HG03175 (cell line): ENCODE measurements around the gene ARID5B.

ENCODE experiments used
- ATAC-seq: cut with Tn5 transposase; IDR thresholded peaks from one replicate; pipeline ENCODE4 v1.9.1; 2021; ENCODE audit warnings: mild to moderate bottlenecking, moderate library complexity; ENCODE audit not compliant: unreplicated experiment

The ARID5B gene

GRCh38 chr10:62047228-62047892, 145.9 kb downstream of the ARID5B start:
- no peak for ATAC-seq

DNA sequence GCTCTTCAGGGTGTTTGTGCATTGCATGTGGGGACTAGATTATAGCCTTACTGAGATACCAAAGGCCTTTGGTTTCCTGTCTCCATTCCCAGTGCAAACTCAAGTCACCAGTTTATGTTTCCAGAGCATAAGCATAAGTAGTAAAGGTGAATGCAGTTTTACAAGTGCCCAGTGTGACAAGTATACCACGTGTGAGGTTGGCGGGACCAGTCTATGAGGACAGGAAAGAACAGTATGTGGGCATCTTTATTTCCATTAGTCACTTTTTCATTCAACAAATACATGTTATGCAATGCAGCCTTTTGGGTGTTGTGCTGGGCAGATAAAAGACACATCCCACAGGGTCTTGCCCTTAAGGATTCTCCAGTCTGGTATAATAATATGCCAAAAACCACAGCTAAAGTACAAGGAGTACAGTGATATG, 146.5 kb downstream of the ARID5B start:
- no peak for ATAC-seq

- no peak for ATAC-seq
Measured at GRCh38 chr10:62048470-62048869, 147.0 kb downstream of the ARID5B start.

- ATAC-seq, result no peak
Measured at GRCh38 chr10:62048919-62049623, 147.6 kb downstream of the ARID5B start.

- ATAC-seq, result no peak
Measured at GRCh38 chr10:62049624-62050345, 148.3 kb downstream of the ARID5B start.

- no peak for ATAC-seq
Measured at GRCh38 chr10:62050346-62050892, 148.9 kb downstream of the ARID5B start.

GRCh38 chr10:62050893-62051433, 149.5 kb downstream of the ARID5B start:
- ATAC-seq, result peak; percentile 44

DNA sequence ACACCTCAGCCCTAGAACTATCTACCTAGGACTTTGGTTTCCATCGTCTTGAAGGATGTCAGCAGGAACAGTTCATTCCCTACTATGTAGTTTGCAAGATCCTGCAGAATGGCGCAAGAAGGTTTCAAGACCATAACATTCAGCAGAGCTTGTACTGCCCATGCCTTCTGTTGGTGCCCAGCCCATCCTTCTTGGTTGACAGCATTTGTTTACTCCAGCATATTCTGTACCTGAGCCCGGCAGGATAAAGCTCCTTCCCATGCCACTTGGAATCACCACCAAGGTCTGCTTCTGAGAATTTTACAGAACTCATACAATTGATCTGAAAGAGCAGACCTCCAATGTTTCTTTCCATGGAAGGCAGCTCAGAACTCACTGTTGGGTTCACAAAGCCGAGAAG, 150.8 kb downstream of the ARID5B start:
- no peak for ATAC-seq

GRCh38 chr10:62053860-62054259, 152.4 kb downstream of the ARID5B start:
- no peak for ATAC-seq

DNA sequence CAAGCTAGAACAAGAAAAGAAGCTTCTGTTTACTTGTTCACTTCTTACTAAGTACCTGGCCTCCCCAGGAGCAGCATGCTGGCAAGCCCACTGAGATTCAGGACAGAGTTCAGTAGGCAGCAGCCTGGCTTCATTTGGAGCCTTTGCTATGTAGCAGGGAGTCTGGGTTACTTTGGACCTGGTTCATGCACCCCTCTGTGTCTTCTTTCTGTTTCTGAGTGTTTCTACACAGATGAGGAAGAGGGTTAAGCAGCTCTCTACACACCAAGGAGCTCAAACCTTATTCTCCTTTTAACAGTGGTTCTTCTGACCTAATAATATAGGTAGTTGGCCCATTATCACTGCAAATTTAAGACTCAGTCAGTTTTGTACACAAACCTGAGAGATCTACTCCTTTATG, 152.9 kb downstream of the ARID5B start:
- ATAC-seq, result peak; percentile 36

GRCh38 chr10:62054830-62055229, 153.3 kb downstream of the ARID5B start:
- peak; percentile 22 for ATAC-seq

DNA sequence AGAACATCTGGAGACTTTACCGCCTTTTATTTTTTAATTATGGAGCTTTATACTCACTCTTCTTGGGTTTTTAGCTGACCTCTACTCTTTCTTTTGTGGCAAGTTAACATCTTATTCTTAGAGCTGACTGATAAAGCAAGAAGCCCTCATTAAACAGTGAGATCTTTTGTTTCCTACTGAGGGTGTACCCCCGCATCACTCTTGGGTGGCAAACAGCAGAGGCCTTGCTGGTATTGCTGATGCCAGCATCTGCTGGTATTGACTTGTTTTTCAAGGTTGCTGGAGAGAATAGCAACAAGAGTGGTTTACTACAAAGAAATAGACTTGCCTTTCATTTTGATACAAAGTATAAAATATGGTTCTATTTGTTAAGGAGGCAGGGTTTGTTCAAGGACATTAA, 154.7 kb downstream of the ARID5B start:
- ATAC-seq, result no peak

GRCh38 chr10:62056698-62057097, 155.2 kb downstream of the ARID5B start:
- no peak for ATAC-seq

- ATAC-seq, result no peak
Measured at GRCh38 chr10:62057359-62057758, 155.9 kb downstream of the ARID5B start.

DNA sequence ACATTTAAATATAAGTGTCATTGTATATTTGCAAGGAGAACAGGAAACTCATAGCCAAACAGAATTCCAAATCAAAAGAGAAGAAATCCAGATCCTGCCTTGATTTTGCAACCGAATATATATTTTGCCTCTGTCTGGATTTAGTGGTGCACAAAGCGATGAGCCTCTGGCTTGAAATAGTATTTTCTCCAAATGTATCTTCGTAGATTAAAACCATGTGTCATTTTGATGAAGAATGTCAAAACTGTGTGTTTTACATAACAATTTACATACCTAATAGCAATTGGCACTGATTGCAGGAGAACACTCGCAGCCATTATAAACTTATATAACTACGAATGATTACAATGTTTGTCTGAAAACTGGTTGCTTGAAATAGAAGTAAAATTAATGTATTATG, 156.4 kb downstream of the ARID5B start:
- ATAC-seq, result no peak

GRCh38 chr10:62058476-62058875, 157.0 kb downstream of the ARID5B start:
- ATAC-seq, result no peak

DNA sequence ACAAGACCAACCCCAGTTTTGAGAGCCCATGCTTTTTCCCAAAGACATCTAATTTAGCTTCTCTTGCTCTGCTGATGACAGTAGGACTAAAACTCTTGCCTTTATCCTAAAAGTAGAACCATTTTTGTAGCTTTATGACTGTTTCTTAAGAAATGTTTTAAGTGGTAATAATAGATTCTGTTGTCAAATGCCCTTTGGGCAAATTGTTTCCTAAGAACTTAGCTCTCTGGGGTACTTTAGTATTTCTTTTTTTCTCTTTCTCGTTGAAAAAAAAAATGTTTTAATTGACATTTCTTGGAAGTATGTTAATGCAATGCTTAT, 157.4 kb downstream of the ARID5B start:
- no peak for ATAC-seq

DNA sequence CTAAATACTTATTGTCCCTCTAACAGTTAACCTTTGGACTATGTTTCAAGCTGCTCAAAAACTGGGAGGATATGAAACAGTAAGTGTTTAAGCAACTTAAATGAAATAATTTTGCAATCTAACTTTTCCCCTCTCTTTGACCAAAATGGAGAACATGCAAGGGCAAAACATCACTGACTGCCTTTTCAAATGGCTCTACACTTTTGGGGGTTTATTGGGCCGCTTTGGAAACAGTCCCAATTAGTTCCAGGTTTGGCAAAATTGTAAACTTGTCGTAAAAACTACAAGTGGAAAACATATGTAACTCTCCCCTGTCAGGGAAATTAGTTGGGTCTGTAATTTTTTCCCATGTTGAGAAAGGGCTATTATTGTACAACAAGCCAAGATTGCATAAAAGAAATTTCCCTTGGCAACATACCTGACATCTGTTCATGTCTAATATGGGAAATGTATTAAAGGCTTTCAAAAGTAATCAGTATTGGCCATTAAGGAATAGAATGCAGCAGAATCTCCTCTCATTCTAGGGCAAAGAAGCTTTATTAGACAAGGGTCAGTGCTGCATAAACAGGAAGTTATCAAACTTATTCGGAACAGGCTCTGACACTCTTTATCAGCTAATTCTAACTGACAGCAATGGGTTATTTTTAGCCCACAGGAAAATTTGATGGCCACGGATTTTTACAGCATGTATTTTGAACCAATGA, 157.9 kb downstream of the ARID5B start:
- ATAC-seq, result no peak

DNA sequence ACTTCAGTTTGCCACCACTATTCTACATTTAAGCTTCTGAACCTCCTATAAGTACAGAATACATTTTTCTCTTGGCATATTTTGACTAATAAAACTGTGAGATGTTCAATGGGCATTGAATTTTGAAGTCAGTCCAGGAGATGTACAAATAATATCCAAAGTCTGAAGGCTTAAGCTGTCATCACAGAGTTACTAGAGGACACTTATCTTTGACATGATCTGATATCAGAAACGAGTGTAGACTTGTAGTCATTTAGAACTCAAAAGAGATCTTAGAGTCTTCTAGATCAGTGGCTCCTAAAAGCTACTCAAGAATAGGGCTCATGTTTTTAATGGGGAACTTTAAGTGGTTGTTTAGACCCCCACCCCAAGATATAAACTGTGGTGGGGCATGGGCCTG, 160.5 kb downstream of the ARID5B start:
- ATAC-seq, result no peak

- ATAC-seq, result no peak
Measured at GRCh38 chr10:62062752-62063512, 161.4 kb downstream of the ARID5B start.
